Stimulated activated CD8-positive, alpha-beta memory T cell treated with anti-CD3 and anti-CD28 coated beads, Interleukin-12 subunit alpha, Interleukin-12 subunit beta, amount 100 ng/mL, for 4 hours (primary cell): ENCODE data around the gene TMEM132D.

ENCODE experiments used
- DNase-seq: peaks from one replicate; pipeline ENCODE4 v3.0.0-alpha.2; 2020; ENCODE audit warnings: low read depth

The TMEM132D gene

GRCh38 chr12:129097451-129097850 lies 806.4 kb downstream of the TMEM132D start:
- DNase-seq, result no peak

GRCh38 chr12:129096968-129097367 lies 806.9 kb downstream of the TMEM132D start:
- DNase-seq, result no peak

GRCh38 chr12:129096184-129096583 lies 807.6 kb downstream of the TMEM132D start:
- no peak for DNase-seq

GRCh38 chr12:129089576-129089975 lies 814.2 kb downstream of the TMEM132D start:
- DNase-seq, result no peak

GRCh38 chr12:129084875-129085826 lies 818.7 kb downstream of the TMEM132D start:
- no peak for DNase-seq

GRCh38 chr12:129083121-129083840 lies 820.5 kb downstream of the TMEM132D start:
- no peak for DNase-seq

- DNase-seq, result no peak
Measured at GRCh38 chr12:129082441-129082840, 821.4 kb downstream of the TMEM132D start.

- no peak for DNase-seq
Measured at GRCh38 chr12:129081755-129082250, 822.0 kb downstream of the TMEM132D start.

- no peak for DNase-seq
Measured at GRCh38 chr12:129080821-129081220, 823.0 kb downstream of the TMEM132D start.

GRCh38 chr12:129080391-129080790 lies 823.4 kb downstream of the TMEM132D start:
- DNase-seq, result no peak

- no peak for DNase-seq
Measured at GRCh38 chr12:129079719-129080118, 824.1 kb downstream of the TMEM132D start.

- DNase-seq, result no peak
Measured at GRCh38 chr12:129076441-129077320, 827.1 kb downstream of the TMEM132D start.

GRCh38 chr12:129075460-129076208 lies 828.2 kb downstream of the TMEM132D start:
- no peak for DNase-seq

- DNase-seq, result no peak
Measured at GRCh38 chr12:129074379-129074778, 829.4 kb downstream of the TMEM132D start.

GRCh38 chr12:129073157-129073915 lies 830.5 kb downstream of the TMEM132D start:
- no peak for DNase-seq

- DNase-seq, result no peak
Measured at GRCh38 chr12:129071362-129071761, 832.5 kb downstream of the TMEM132D start.

GRCh38 chr12:129069886-129070285 lies 833.9 kb downstream of the TMEM132D start:
- DNase-seq, result no peak

GRCh38 chr12:129068684-129069083 lies 835.1 kb downstream of the TMEM132D start:
- DNase-seq, result no peak

GRCh38 chr12:129067491-129067890 lies 836.3 kb downstream of the TMEM132D start:
- no peak for DNase-seq

GRCh38 chr12:129064209-129064855 lies 839.5 kb downstream of the TMEM132D start:
- no peak for DNase-seq
